Suppressor macrophage treated with lipopolysaccharide for 4 hours (primary cell): ENCODE results near the gene TARBP2.
"Not testable (repeated sequence)": the region's sequence is repeated elsewhere in the genome, so short reads cannot be mapped to it uniquely, and the experiment has no call there.

Experiments used
- DNase-seq: peaks from one replicate; pipeline ENCODE4 v3.0.0-alpha.2; 2020

TARBP2 gene

GRCh38 chr12:53476769-53477209, 24.3 kb upstream of the TARBP2 start:
- DNase-seq, result peak; percentile 16

- DNase-seq, result no peak
These were observed 22.2 kb upstream of the TARBP2 start for GRCh38 chr12:53478865-53479264.

- DNase-seq, result no peak
These were observed 21.8 kb upstream of the TARBP2 start for GRCh38 chr12:53479331-53479730.

GRCh38 chr12:53480491-53481442, 20.3 kb upstream of the TARBP2 start:
- no peak for DNase-seq

GRCh38 chr12:53481458-53481857, 19.6 kb upstream of the TARBP2 start:
- not testable (repeated sequence) for DNase-seq

- no peak for DNase-seq
These were observed 19.0 kb upstream of the TARBP2 start for GRCh38 chr12:53481939-53482586.

- DNase-seq, result no peak
These were observed 18.4 kb upstream of the TARBP2 start for GRCh38 chr12:53482626-53483168.

- no peak for DNase-seq
These were observed 17.7 kb upstream of the TARBP2 start for GRCh38 chr12:53483225-53483978.

- no peak for DNase-seq
These were observed 17.1 kb upstream of the TARBP2 start for GRCh38 chr12:53483979-53484377.

- DNase-seq, result no peak
These were observed 16.2 kb upstream of the TARBP2 start for GRCh38 chr12:53484686-53485575.

GRCh38 chr12:53485955-53486735, 14.9 kb upstream of the TARBP2 start:
- no peak for DNase-seq

- DNase-seq, result no peak
These were observed 14.2 kb upstream of the TARBP2 start for GRCh38 chr12:53486736-53487487.

- no peak for DNase-seq
These were observed 11.7 kb upstream of the TARBP2 start for GRCh38 chr12:53489242-53489864.

GRCh38 chr12:53492188-53492587, 8.9 kb upstream of the TARBP2 start:
- DNase-seq, result no peak

- DNase-seq, result peak; percentile 88
These were observed 8.1 kb upstream of the TARBP2 start for GRCh38 chr12:53492830-53493609.

- no peak for DNase-seq
These were observed 7.3 kb upstream of the TARBP2 start for GRCh38 chr12:53493610-53494391.

- peak; percentile 58 for DNase-seq
These were observed 5.0 kb upstream of the TARBP2 start for GRCh38 chr12:53495903-53496751.
